Measurements from ENCODE around the gene ELF2.
"Not testable (repeated sequence)": the region's sequence is repeated elsewhere in the genome, so short reads cannot be mapped to it uniquely, and the experiment has no call there.

ELF2 gene

GRCh38 chr4:139177049-139177868, at the start of gene ELF2:
Gene ELF2, minus strand, starts transcription at chr4:139177218. Its CDS starts 39,517 bp downstream, at chr4:139137701.
- in situ Hi-C loops (cut with MboI; ENCODE audit: low pct_unique_long_range_greater_than_20kb, low sequenced_read_pairs) = no loop called here
- DNase-seq = peak; percentile 77

DNA sequence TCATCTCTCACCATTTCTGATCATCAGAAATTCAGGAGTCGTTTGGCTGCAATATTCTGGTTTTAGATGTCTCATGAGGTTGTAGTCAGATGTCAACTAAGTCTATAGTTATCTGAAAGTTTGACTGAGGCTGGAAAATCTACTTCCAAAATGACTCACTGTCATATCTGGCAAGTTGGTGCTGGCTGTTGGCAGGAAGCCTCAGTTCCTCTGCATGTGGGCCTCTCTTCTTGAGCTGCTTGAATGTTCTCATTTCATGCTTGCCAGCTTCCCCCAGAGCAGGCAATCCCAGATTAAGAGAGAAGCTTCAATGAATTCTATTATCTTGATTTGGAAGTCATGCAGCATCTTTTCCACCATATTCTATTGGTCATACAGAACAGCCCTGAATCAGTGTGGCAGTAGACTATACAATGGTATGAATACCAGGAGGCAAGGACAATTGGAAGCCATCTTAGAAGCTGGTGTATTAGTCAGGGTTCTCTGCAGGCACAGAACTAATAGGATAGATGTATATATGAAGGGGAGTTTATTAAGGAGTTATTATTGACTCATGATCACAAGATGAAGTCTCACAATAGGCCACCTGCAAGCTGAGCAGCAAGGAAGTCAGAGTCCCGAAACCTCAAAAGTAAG, 46.8 kb upstream of the ELF2 start:
- DNase-seq = peak; percentile 23

GRCh38 chr4:139222215-139222614, 45.2 kb upstream of the ELF2 start:
- in situ Hi-C loops (cut with MboI; ENCODE audit: low pct_unique_long_range_greater_than_20kb, low sequenced_read_pairs) = no loop called here
- DNase-seq = no peak

More for the DNA sequence above, 46.8 kb upstream of the ELF2 start:
- in situ Hi-C loops (cut with MboI; ENCODE audit: low pct_unique_long_range_greater_than_20kb, low sequenced_read_pairs) = no loop called here

- in situ Hi-C loops (cut with MboI; ENCODE audit: low pct_unique_long_range_greater_than_20kb, low sequenced_read_pairs) = no loop called here
Measured at GRCh38 chr4:139221687-139222086, 44.7 kb upstream of the ELF2 start.

DNA sequence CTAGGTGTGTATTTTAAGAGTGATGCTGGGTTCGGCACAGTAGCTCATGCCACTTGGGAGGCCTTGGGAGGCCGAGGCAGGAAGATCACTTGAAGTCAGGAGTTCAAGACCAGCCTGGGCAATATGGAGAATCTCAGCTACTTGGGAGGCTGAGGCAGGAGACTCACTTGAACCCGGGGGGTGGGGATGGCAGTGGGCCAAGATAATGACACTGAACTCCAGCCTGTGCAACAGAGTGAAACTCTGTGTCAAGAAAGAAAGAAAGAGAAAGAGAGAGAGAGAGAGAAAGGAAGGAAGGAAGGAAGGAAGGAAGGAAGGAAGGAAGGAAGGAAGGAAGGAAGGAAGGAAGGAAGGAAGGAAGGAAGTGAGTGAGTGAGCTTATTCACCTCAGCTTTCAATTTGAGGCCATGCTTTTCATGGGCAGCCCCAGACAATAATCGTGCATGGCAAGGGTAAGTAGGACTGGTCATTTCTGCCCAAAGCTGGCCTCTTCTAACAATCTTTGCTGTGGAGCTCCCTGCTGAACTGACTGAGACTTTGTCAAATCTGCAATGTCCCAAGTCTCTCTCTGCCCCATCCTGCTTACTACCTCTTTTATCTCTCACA, 42.5 kb upstream of the ELF2 start:
- DNase-seq = no peak
- in situ Hi-C loops (cut with MboI; ENCODE audit: low pct_unique_long_range_greater_than_20kb, low sequenced_read_pairs) = no loop called here

More at GRCh38 chr4:139221687-139222086, 44.7 kb upstream of the ELF2 start:
- DNase-seq = no peak

GRCh38 chr4:139214039-139214534, 37.1 kb upstream of the ELF2 start:
- in situ Hi-C loops (cut with MboI; ENCODE audit: low pct_unique_long_range_greater_than_20kb, low sequenced_read_pairs) = no loop called here
- DNase-seq = peak; percentile 91

- DNase-seq; in situ Hi-C loops (cut with MboI; ENCODE audit: low pct_unique_long_range_greater_than_20kb, low sequenced_read_pairs): not testable (repeated sequence)
Measured at GRCh38 chr4:139213633-139214032, 36.6 kb upstream of the ELF2 start.

DNA sequence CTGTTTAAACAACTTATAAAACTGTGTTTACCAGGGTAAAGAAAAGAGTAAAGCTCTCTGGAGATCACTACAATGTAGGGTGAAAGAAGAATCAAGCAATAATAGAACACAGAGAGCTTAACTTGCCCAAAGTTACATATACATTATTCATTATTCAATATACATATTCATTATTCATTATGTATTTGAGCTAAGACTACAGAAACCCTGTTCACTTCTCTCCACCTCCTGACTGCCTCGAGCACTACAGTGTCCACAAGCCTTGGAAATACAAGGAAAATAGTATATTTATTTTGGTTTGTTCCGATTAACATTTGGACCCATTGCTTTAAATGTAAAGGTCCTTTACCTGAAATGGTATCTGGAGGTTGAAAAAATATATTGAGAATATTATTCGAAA, 35.9 kb upstream of the ELF2 start:
- in situ Hi-C loops (cut with MboI; ENCODE audit: low pct_unique_long_range_greater_than_20kb, low sequenced_read_pairs) = no loop called here
- no peak for DNase-seq

DNA sequence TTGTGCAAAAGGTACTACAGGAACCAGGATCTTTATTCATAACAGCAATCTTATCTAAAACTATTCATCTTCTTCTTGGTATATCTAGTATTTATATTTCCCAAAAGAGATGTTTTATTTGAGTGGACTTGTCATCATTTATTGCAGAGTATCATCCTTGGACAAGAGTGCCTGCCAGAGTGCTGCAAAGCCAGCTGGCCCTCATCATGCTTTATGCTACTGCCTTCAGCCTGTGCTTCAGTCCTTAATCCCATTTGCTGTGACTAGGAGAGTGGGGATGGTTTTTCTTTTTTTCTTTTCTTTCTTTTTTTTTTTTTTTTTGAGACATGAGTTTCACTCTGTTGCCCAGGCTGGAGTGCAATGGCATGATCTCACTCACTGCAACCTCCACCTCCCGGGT, 33.5 kb upstream of the ELF2 start:
- no peak for DNase-seq

GRCh38 chr4:139209470-139210063, 32.5 kb upstream of the ELF2 start:
- no peak for DNase-seq
- in situ Hi-C loops (cut with MboI; ENCODE audit: low pct_unique_long_range_greater_than_20kb, low sequenced_read_pairs) = no loop called here

More for the DNA sequence above, 33.5 kb upstream of the ELF2 start:
- in situ Hi-C loops (cut with MboI; ENCODE audit: low pct_unique_long_range_greater_than_20kb, low sequenced_read_pairs) = no loop called here

- DNase-seq = peak; percentile 92
- in situ Hi-C loops (cut with MboI; ENCODE audit: low pct_unique_long_range_greater_than_20kb, low sequenced_read_pairs) = no loop called here
Measured at GRCh38 chr4:139208404-139208945, 31.5 kb upstream of the ELF2 start.

DNA sequence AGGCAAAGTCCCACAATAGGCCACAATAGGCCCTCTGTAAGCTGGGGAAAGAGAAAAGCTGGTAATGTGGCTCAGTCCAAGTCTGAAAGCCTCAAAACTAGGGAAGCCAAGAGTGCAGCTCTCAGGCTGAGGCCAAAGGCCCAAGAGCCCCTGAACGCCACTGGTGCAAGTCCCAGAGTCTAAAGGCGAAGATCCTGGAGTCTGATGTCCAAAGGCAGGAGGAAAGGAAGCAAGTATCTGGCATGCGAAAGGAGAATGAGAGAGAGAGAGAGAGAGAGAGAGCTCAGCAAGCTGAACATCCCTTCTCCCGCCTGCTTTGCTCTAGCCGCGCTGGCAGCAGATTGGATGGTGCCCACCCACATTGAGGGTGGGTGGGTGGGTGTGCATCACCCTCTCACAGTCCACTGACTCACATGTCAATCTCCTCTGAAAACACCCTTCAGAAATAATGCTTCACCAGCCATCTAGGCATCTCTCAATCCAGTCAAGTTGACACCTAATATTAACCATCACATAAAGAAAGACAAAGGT, 30.9 kb upstream of the ELF2 start:
- in situ Hi-C loops (cut with MboI; ENCODE audit: low pct_unique_long_range_greater_than_20kb, low sequenced_read_pairs) = no loop called here

DNA sequence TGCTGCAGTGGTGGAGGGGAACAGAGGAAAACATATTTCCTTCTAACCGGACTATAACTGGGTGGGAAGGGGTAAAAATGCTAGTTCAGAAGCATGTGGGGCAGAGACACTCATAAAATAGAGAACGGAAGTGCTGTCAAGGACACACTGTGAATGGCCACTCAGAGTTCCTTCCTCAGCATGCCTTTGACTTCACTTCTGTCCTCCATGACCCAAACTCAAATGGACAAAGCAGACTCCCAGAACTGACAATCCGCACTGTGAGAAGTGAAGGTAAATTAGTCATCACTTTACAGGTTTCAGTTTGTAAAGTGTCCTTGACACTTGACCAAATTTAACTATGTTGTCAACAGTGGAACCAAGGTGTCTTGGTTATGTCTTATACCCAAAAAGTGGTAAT, 30.2 kb upstream of the ELF2 start:
- in situ Hi-C loops (cut with MboI; ENCODE audit: low pct_unique_long_range_greater_than_20kb, low sequenced_read_pairs) = no loop called here
- peak; percentile 52 for DNase-seq

More for the DNA sequence above, 30.9 kb upstream of the ELF2 start:
- DNase-seq = no peak

DNA sequence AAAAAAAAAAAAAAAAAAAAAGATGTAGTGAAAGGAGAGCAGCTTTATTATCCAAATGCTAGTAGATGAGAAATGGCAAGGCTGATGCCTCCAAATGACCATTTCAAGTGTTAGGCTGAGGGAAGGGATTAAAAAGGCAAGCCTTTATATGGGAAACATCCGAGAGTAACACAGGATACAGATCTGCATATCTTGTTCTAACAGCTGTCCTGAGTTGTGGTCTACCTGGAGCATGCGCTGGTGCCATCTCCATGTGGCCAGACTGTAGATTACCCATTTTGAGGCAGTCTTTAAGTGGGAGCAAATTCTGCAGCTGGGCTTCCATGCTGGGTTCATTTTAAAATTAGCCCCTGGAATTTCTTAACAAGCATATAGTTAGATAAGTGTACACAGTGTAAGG, 26.0 kb upstream of the ELF2 start:
- in situ Hi-C loops (cut with MboI; ENCODE audit: low pct_unique_long_range_greater_than_20kb, low sequenced_read_pairs) = no loop called here
- no peak for DNase-seq

- in situ Hi-C loops (cut with MboI; ENCODE audit: low pct_unique_long_range_greater_than_20kb, low sequenced_read_pairs) = no loop called here
- no peak for DNase-seq
Measured at GRCh38 chr4:139200506-139200905, 23.5 kb upstream of the ELF2 start.

DNA sequence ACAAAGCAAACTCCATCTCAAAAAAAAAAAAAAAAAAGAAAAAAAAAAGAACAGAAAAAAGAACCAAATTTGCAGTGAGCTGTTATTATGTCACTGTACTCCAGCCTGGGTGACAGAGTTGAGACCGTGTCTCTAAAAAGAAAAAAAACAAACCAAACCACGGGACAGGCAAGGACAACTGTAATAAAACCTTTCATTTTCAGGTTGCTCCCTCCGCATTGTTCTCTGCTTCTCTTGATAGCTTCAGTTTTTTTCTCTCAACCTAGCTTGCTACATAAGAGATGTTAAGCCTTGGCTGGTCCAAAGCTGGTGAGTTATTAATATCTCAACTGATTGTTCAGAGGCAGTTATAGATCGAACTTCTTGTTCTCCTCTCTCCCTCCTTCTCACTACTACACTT, 23.1 kb upstream of the ELF2 start:
- in situ Hi-C loops (cut with MboI; ENCODE audit: low pct_unique_long_range_greater_than_20kb, low sequenced_read_pairs) = no loop called here

GRCh38 chr4:139197214-139197613, 20.2 kb upstream of the ELF2 start:
- in situ Hi-C loops (cut with MboI; ENCODE audit: low pct_unique_long_range_greater_than_20kb, low sequenced_read_pairs) = not testable (repeated sequence)

More for the DNA sequence above, 23.1 kb upstream of the ELF2 start:
- no peak for DNase-seq

GRCh38 chr4:139196462-139196861, 19.4 kb upstream of the ELF2 start:
- DNase-seq = no peak
- in situ Hi-C loops (cut with MboI; ENCODE audit: low pct_unique_long_range_greater_than_20kb, low sequenced_read_pairs) = no loop called here

More at GRCh38 chr4:139197214-139197613, 20.2 kb upstream of the ELF2 start:
- DNase-seq = not testable (repeated sequence)

- in situ Hi-C loops (cut with MboI; ENCODE audit: low pct_unique_long_range_greater_than_20kb, low sequenced_read_pairs) = no loop called here
- DNase-seq = no peak
Measured at GRCh38 chr4:139191373-139191772, 14.4 kb upstream of the ELF2 start.
